GM12875 (cell line): ENCODE results near the gene PCYOX1L.

Experiments
- H3K4me3 ChIP-seq: one replicate; pipeline ENCODE4 v1.5.1; 2011; ENCODE audit warnings: low read depth, low read length, control low read depth
- CTCF ChIP-seq: IDR thresholded peaks from 2 replicates; pipeline ENCODE4 v1.5.1; 2011; ENCODE audit warnings: low read depth, mild to moderate bottlenecking, control low read depth, inconsistent platforms, low read length, moderate library complexity, borderline replicate concordance; ENCODE audit not compliant: insufficient read depth

Gene PCYOX1L

DNA sequence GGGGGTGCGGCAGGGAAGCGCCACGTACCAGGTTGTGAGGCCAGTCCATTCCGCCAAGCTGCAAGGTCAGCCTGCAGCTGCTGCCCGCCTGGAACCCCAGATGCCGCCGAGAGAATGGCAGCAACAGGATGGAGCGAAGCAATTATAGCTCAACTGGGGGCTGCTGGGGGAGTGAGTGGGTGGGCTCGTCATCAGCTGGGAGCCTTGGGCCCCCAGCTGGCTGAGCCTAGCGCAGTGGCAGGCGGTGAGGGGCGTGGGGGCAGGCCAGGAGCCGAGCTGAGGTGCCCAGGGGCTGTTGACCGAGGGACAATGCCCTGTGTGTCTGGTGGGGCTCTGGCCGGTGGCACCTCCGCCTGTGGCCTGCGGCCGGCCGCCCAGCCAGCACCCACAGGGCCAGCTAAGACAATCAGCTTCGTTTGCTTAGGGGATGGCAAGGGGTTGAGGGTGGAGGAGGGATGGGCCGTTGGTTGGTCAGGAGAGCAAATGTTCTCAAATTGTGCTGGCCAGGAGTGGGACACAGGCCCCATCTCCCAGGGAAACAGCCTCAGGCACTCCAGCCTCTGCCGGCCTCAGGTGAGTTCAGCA lies 21.4 kb downstream of the PCYOX1L start, which contains the start of gene IL17B:
Gene IL17B (minus strand): TSS at position 116 of the 585 bp plus-strand sequence. CDS start 67 bp downstream, at position 49.
- H3K4me3 ChIP-seq: no peak within 1 kb of the TSS
- TF ChIP-seq CTCF: no peak

DNA sequence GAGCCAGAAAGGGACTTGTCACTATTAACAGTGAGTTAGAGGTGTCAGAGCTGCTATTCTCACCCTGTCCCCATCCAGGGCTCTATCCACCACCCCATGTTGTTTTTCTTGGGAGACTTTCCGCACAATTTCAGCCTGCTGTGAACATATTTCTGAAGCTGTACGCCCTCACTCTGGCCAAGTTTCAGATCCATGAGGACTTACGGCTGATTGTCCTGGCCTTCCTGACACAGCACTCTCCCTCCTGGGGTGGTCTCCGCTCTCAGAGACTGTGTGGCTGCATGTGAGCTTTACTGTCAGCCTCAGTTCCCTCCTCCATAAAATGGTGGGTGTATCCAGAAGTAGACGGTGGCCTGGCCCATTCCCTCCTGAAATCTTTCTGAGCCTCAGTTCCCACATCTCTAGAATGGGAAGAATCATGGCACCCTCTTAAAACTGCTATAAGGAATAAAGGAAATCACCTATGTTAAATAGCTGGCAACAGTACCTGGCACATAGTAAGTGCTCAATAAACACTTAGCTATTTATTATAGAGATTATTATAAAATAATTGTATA lies 22.1 kb downstream of the PCYOX1L start:
- no peak overlapping the region for H3K4me3 ChIP-seq
- TF ChIP-seq CTCF: no peak

- no peak for TF ChIP-seq CTCF
- H3K4me3 ChIP-seq: no peak overlapping the region
These were observed 22.7 kb downstream of the PCYOX1L start for GRCh38 chr5:149380466-149381121.

DNA sequence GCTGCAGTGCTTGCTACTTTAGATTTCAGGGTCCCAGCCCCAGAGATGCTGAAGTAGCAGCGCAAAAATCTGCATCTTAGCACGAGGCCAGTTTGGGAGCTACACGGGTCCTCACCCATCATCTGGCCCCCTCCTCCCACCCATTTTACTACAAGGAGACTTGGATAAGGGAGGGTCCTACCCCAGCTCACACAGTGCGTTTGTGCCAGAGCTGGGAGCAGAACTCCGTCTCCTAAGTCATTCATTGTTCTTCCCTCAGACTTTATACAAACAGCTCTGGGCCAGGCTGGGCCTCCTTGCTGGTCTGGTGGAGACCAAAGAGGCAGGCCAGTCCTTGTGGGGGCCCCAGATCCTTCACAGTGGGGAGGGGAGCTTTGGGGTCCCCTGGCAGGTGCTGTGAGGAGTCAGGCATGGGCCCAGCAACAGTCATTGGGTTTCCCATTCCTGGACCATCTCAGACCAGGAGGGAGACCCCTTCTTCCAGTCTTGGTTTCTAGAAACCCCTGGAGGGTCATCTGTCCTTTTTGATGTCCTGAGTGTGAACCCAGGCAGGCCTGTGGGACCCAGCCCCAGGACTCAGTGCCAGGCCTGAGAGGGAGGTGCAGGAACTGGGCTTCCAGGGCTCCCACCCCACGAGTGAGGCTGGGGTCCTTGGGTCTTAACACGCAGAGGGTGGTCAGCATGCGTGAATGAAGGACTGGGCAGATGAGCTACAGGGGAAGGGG lies 23.6 kb downstream of the PCYOX1L start:
- TF ChIP-seq CTCF: no peak
- no peak overlapping the region for H3K4me3 ChIP-seq

DNA sequence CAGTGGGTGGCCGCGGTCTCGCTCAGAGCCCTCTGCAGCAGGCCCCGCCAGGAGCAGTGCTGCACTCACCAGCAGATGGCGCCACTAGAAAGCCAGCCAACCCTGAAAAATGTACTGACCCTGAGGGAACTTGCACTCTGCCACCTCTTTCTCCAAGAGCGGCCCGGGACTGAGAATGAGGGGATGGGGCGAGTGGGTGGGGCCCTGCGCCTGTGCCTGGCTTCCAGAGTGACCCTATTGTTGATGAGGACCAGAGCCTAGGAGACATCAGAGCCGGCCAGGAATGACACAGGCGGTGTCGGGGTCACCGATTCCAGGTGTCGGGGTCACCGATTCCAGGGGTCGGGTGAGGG lies 24.1 kb downstream of the PCYOX1L start:
- H3K4me3 ChIP-seq: no peak overlapping the region
- TF ChIP-seq CTCF: peak; percentile 94

DNA sequence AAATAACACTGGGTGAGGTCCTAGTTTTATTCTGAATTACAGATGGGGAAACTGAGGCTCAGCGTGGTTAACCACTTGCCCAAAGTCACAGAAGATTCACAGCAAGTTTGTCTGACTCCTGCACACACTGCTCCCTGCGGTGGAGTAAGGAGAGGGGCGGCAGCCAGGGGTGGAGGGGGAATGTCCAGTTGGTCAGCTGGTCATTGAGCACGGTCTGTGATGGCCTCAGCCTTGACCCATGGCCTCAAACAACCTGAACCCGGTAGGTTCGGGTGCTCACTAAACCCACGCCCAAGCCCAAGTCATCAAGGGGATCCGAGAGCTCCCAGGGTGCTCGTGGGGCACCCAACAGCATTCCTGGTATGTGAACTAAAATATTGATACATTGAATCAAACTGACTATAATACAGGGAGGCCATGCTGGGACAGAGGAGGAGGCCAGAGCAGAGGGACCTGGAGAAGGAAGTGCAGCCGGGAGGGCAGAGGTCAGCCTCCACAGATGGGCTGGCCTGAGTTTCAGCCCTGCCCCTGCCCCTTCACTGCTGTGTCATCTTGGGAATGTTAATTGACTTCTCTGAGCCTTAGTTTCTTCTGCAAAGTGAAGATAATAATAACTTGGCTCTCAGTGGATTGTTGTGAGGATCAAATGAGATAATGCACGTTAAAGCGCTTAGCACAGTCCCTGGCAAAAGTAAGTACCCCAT lies 24.8 kb downstream of the PCYOX1L start:
- H3K4me3 ChIP-seq: no peak overlapping the region

More for the DNA sequence above, 24.8 kb downstream of the PCYOX1L start:
- TF ChIP-seq CTCF: no peak
